DMS 273 (cell line): ENCODE measurements around the gene RNF26.

Source experiments
- DNase-seq: peaks from one replicate; lab custom pipeline; 2025; ENCODE audit not compliant: unreplicated experiment; lab: John Stamatoyannopoulos, UW

RNF26 gene

DNA sequence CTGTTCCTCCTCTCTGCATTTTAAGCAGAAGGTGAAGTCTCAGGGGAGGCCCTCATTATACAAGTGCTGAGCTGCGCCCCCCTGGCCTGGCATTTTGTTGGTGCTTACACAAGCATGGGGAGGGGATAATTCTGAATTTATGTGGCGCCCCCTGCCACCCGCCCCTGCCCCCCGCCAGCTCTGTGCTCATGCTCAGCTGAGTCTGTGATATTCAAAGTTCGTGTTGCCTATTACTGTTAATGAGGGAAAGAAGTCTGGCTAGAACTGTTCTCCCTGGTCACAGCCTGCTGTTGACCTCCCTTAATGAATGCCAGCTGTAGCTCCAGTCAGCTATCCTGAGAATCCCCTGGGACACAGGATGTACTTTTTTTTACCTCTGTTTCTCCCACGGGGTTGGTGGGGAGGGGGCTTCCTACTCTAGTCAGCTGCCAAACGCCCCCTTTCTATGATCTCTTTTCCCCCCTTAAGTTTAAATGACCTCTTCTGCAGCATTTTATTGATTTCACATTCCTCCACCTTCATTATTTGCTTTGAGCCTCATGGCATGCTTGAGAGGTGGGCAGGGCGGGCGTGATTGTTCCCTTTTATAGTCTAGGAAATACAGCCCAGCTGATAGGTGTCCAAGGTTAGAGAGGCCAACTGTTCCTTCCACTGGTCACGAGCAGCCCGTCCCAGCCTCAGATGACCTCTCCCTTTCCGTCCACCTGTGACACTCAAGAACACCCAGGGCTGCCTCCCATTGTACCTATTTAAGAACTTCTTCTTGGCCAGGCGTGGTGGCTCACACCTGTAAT is 35.0 kb downstream of the RNF26 start:
- DNase-seq = peak; percentile 79

DNA sequence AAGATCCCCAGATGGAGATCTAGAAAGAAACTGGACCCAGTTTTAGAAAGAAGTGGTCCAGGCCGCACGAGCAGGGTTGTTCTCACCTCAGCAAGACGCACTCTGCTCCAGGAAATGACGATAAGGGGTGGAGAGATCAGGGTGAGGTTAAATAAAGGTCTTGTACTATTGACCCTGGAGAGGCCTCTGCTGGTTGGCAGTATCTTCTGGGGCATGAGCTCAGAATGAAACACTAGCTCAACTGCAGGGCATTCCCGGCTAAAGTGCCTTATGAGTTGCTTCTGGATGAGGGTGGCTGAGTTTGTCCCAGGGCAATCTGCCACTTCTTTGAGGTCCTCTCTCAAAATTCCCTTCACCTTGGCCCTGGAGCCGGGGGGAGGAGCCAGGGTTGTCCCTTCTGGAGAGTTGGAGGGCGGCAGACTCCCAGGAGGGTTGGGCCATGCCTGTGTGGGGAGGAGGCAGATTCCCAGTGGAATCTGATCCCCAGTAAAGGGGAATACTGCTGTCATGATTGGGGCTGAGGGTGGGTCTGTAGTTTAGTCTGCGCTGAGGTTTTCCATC is 36.2 kb downstream of the RNF26 start:
- DNase-seq = peak; percentile 57

DNA sequence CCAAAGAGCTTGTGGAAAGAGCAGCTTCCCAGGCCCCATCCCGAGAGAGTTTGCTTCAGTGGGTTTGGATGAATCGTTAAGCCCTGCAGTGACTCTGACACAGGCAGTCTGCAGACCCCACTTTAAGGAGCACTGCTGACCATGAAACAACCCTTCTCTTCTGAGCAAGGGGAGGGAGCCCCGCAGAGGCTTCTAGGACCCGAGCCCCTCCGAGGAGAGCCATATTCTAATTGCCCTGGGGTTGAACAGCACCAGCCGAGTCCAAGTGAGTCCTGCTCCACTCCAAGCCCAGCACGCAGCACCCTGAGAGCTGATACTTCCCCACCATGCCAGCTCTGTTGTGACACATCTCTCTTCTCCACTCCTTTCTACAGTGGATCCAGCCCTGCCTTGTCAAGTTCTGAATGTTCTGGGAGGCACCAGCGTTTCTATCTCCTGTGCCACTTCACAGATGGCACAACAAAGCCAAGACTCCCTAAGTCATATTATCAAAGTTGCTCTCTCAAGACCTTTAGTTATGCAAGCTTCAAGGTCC is 36.8 kb downstream of the RNF26 start:
- no peak for DNase-seq

DNA sequence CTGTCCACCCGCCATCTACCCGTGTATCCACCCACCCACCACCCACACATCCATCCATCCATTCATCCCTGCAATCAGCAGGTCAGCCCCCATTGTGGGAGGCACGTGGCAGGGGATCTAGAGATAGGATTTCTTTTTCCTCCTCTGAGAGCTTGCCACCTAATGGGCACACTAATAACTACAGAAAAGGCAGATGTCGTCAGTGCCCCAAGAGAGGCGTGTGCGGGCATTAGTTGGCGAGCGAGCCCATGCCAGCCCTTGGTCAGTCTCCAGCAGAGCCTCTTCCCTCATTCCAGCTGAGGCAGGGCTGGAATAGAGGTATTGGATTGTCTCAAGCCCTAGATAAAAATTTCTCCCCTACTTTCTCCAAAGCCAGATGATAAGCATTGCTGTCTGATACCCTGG is 37.5 kb downstream of the RNF26 start:
- peak; percentile 86 for DNase-seq

DNA sequence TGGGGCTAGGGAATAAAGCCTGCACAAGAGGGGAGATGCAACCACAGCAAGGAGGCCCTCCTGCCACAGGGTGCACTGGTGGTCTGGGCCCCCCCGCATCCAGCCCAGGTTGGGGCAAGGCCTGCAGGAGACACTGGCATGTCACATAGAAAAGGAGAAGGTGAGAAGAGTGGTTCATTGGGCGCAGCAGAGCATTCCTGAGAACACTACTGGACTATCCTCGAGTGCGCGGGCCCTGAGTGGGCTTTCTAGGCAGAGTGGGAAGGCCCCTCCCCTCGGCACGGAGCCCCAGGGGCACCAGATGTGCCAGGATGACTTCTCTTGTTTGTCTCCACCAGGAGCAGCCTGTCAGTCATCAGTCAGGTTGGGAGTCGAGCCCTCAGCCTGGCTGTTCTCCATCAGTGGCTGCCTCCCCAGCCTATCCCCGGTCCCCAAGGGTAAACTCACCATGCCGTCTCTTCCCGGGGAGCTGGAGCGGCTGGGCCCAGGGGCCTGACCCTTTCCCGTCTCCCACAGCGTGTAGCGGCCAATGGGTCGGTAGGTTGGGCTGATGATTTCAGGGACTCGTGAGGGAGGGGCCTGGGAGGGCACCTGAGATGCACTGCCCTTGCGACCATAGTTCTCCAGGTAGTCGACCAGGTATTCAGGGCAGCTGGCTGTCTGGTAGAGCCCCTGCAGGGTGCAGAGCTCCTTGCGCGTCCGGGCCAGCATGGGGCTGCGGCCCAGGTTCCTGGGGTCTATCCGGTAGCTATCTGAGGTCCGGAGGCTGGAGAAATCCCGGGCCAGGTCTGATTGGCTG is 38.1 kb downstream of the RNF26 start:
- peak; percentile 29 for DNase-seq

DNA sequence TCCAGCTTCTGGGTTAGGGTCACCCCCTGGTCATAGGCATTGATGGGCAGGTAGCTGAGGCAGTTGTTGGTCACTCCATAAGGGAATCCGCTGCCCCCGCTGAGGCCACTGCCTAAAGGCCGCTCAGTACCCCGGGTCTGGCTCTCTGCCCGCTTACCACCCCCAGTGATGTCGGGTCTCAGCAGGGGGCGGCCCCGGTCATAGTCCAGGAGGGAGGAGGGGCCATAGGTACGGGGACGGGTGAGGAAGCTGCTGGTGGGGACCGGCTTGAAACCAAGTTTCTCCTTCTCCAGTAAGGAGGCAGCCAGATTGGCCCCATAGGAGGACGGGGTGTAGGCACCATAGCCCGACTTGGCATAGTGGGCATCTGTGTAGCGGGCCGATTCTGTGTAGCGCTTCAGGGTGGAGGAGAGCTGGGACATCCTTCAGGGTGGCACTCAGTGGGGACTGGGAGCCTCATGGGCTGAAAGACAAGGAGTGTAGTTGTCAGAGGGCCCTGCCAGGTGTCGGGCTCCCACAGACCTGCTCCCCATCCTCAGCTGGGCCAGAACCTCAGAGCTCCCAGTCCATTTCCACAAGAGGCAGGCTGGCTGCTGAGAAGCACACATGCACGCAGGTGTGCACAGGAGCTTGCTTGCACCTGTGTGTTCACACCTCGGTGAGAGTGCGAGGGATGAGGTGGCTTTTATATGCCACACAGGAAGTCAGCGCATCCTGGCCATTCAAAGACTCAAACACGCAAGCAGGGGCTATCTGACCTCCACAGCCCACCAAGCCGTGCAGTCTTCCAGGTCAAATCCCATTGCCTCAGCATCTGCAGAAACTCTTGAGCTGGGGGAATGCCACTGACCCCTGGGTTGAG is 39.0 kb downstream of the RNF26 start:
- DNase-seq = no peak

DNA sequence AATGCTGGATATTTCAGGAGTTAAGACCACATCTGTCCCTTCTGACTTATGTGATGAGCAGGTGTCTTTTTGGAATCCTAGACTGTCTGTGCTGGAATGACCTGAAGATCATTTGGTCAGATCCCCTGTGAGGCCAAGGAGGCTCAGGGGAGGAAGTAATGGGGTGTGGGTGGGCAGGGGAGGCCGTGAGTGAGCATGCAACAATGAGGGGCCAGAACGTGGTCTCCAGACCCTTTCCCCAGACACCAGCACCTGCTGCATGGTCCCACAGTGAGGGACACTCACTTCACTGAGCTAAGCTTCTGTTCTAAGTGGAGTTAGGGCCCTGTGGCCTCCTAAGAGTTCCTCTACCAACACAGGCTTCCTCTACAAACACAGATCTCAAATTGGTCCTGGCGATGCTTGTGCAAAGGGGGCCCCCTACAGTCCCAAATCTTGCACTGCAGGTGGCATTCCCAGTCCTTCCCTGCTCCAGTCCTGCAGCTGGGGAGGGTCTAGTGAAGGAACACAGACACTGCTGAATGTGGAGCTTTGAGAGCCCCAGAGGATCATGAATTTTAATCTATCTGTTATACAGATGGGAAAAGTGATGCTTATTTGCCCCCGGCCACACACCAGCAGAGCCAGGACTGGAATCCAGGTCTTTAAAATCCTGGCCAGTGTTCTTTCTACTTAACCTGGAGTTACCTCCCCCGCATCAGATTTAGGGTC is 39.7 kb downstream of the RNF26 start:
- DNase-seq = peak; percentile 88

DNA sequence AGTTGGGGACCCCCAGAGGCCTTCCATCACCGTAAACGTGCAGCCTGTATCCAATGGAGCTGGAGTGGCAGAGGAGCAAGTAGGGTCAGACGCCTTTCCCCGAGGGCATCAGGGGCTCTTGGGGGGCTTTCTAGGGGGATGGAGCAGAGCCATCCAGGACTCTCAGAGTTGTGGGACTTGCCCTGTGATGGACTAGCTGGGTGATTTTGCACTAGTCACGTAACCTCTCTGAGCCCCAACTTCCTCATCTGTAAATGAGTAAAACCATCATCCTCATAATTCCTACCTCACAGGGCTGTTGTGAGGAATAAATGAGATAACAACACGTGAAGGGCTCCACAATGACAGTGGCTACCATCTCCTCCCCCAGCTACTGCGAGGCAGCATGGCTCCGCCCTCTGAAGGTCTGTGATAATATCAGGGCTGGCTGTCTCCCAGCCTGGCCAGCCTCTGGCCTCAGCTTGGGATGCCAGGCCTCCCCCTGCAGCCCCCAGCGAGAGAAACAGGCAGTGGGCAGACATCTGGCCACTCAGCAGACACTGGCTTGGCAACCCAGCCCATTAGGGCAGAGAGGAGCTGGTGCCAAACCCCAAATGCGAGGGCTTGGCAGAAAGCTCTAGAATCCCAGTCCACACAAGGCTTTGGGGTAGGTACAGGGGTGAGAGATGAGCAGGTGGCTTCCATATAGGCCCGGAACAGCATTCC is 40.5 kb downstream of the RNF26 start:
- DNase-seq = peak; percentile 53

DNA sequence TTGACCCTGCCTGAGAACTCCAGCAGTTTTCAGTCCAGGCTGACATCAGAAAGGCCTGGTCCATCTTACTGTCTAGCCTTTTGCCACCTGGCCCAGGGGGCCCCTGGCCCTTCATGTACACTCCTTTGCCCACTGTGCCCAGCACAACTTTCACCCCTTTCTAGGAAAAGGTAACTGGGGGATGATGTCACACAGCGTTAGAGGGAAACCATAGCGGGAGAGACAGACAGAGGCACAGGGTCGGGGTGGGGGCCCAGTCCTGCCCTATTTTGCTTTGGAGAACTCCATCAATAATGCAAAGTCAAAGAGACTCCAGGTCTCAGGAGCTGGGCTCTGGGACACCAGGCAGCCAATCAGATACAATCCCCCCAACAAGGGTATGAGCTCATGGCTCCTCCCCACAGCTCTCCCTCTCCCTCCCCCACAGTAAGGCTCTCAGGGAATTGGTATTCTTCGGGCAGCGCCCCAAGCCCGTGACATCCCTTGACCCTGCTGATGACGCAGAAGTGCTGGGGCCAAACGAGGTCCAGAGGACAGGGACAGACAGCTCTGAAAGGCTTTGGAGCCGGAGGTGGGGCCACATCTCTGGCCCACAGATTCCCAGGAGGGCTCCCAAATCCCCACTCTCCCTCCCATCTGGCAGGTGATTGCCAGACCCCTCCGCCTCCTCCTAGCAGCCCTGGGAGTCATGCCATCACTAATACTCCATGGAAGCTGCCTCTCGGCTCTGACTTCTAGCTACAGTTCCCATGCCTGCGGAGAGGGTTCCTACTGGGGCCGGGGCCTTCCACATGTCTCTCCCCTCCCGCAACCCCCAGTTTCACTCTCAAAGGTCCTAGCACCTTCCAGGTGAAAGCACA is 41.2 kb downstream of the RNF26 start:
- DNase-seq = peak; percentile 84

DNA sequence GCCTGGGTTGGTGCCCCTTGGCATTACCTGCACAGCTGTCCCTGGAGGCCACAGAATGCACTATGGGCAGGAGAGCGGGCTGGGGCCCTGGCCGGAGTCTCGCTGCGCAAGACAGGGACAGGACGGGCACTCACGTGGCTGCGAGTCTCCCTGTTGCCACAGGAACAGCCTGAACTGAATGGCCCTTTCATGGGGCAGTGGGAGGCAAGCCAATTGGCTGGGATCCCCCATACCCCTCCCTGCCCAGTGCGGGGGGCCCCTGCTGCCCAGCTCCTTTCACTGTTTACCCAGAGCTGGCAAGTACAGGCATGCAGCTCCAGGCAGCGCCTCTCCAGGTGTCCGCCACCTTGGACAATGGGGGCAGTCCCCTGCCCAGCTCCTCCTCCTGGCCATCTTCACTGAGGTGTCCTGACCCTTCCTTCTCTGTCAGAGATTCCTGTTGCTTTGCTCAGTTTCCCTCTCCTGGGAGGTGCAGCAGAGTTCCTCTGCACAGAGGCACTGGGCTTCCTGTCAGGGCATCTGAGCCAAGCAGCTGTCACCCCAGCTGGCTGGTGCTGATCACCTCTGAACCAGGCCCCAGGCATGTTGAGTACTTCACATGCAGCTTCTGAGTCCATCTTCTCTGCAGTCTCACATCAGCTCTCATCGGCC is 42.0 kb downstream of the RNF26 start:
- DNase-seq = peak; percentile 91

DNA sequence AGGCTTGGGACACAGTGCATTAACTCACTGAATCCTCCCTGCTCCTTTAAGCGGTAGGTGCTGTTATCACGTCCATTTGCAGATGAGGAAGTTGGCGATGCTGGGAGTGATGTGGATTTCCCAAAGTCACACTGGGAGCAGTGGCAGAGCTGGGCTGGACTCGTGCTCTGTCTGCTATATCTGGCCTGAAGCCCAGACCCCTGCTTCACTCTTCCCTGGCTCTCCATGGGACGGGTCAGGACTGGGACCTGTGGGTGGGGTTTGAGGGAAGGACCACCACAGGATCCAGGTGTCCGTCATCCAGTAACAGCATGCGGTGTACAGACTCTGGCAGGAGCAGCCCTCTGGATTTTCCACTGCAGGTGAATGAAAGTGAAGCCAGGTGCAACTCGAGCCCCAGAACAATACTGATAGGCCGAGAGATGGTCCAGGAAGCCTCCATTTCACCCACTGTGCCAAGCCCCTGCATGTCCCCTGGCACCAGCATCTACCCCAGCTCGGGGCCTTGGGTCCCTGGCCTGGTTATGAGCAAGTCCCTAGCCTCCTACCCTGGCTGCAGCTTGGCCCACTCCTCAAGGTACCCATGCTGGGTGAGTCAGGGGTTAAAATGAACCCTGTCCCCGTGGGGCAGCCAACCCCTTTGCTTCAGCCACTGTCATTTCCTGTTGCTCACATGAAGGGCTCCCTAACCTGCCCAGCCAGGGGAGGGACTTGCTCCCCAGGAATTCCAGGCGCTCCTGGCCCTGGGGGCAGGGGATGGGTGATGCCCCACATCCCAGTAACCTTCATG is 43.0 kb downstream of the RNF26 start:
- peak; percentile 37 for DNase-seq

DNA sequence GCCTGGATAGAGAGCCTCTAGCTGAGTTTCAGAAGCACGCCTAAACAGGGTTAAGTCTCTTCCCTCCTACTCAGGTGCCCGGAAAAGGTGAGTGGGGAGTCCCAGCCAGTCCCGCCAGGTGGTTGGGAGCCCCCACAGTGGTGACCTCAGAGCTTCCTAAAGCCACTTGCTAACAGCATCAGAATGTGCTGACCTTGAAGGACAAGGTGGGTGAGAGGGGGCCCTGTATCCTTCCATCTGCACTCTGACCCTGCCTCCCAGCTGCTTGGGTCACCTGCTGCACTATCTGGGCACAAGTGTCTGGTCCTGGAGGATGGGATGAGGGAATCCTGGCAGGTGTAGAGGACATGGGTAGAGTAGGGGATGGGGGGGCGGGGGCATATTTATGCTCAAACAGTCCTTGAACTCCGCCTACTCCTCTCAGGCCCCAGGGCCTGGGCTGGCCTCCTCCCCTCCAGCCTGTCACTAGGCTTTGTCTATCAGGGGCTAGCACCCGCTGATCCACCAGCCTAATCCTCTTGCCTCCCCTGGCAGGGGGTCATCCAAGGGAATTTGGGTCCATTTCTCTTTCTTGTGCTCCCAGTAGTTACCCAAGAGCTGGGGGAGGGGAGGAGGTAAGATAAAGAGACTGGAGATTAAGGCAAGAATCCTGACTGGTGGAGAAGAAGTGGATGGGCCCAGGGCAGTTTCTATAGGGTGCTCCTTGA is 43.8 kb downstream of the RNF26 start:
- peak; percentile 6 for DNase-seq

DNA sequence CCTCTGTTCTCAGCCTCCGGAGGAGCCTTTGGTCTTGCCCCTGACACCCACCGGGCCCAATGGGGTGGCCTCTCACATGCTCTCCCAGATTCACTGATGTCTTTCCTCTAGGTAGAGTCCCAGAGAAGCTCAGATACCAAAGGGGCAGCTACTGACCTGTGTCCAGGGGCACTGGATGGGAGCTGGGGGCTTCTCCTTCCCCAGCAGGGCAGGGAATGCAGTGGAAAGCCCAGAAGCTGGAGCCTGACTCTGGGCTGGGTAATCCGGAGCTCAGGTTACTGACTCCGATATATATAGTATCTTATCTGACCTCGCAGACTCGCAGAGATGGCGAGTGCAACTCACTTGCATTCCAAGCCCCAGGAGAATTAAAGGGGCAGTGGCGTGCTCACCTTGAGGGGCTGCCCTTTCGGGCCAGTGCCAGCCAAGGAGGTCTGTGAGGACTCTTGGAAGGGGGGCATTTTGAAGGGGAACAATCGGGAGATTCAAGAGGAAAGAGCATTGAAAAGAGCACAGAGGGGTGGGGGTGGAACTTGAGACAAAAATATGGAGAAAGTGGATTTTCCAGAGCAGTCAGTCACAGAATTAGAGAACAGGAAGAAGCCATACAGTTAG is 44.6 kb downstream of the RNF26 start:
- DNase-seq = peak; percentile 31

DNA sequence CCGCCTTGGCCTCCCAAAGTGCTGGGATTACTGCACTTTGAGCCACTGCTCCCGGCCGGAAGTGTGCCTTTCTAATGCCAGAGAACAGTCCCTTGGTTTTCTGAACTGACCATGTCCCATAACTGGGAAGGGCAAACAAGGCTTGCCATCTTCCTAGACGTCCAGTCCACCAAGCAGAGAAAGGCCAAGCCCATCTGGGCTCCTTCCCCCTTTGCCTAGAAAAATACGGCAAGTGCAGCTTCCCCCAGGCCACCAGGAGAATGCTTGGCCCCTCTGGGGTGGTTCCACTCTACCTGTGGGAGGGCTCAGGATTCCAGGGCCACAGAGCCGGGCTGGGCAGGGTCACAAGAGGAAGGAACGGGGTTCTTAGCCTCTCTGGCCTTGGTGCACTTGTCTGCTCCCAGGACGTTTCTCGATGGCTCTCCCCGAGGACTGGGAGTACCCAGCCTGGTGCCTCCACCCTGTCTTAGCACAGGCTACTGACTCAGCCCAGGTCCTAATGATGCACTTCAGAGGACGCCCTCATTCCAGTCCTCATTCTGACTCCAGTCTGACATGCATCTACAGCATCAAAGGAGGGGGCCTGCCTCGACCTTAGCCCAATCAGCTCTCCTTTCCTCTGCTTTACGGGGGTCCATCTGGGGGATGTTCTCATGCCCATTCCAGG is 46.0 kb downstream of the RNF26 start:
- DNase-seq = no peak

DNA sequence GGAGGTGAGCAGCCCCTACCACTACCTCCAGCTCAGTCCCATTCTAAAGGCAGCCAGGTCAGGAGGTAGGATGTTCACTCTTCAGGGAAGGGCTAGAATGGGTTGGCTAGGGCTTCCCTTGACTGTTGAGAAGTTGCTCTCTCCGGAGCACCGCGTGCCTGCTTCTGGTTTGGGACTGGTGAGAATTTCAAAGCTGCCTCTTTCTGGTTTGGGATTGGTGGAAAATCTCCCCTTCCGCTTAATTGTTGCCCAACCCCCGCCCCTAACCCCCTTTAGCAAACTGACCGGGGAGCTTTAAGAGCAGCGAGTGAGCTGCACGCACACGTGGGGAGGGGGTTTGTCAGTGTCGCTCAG is 46.5 kb downstream of the RNF26 start:
- peak; percentile 23 for DNase-seq
